ENCODE data around the gene GNG3. TPM values are rescaled to one million over a fixed set of nuclear protein-coding genes. Genes with fewer than 3 reads are reported as not detected.
"Not testable (repeated sequence)": the region's sequence is repeated elsewhere in the genome, so short reads cannot be mapped to it uniquely, and the experiment has no call there.

The GNG3 gene
- total RNA-seq, 2 experiments from 2014 or later = not detected

GRCh38 chr11:62675415-62675814 lies 32.1 kb upstream of the GNG3 start:
- not testable (repeated sequence) for ATAC-seq (ENCODE audit: low read depth); DNase-seq; H3K27me3 Mint-ChIP-seq; H3K27ac Mint-ChIP-seq; H3K4me3 Mint-ChIP-seq; H3K9me3 Mint-ChIP-seq
- POLR2A ChIA-PET = interaction anchor here (0.6 to 3.6 kb wide), 8 partner anchors 8 to 84 kb away, joined by 3 to 25 read pairs (median 4); partner anchors contain the start of genes C11orf98, CSKMT, HNRNPUL2 and INTS5
- peaks cover 13% of the 10 kb centered on the region for H3K36me3 Mint-ChIP-seq
- H3K4me1 Mint-ChIP-seq = peaks cover 31% of the 10 kb centered on the region

GRCh38 chr11:62676698-62677097 lies 30.8 kb upstream of the GNG3 start:
- Mint-ChIP-seq H3K36me3 (peaks cover 13% of the 10 kb centered on the region), H3K4me1 (peaks cover 32% of the 10 kb centered on the region), H3K9me3 (no peaks in the 10 kb centered on the region), H3K27me3 (no peaks in the 10 kb centered on the region), H3K27ac (peak overlapping the region; percentile 22), H3K4me3 (no peak overlapping the region)
- DNase-seq = no peak
- POLR2A ChIA-PET = interaction anchor here (0.9 to 2.7 kb wide), 4 partner anchors 10 to 85 kb away, joined by 3 to 15 read pairs (median 7); partner anchors contain the start of genes C11orf98, CSKMT, INTS5 and TUT1
- no peak for ATAC-seq (ENCODE audit: low read depth)

GRCh38 chr11:62677156-62677555 lies 30.3 kb upstream of the GNG3 start:
- DNase-seq = no peak
- peaks cover 13% of the 10 kb centered on the region for H3K36me3 Mint-ChIP-seq
- H3K9me3 Mint-ChIP-seq = no peaks in the 10 kb centered on the region
- no peaks in the 10 kb centered on the region for H3K27me3 Mint-ChIP-seq
- H3K4me3 Mint-ChIP-seq = peak overlapping the region; percentile 40
- H3K27ac Mint-ChIP-seq = peak overlapping the region; percentile 17
- peaks cover 30% of the 10 kb centered on the region for H3K4me1 Mint-ChIP-seq
- no peak for ATAC-seq (ENCODE audit: low read depth)
- POLR2A ChIA-PET = interaction anchor here (0.9 to 2.7 kb wide), 3 partner anchors 10 to 86 kb away, joined by 3 to 15 read pairs (median 10); partner anchors contain the start of genes C11orf98, CSKMT and TUT1

GRCh38 chr11:62677714-62678113 lies 29.8 kb upstream of the GNG3 start:
- no peaks in the 10 kb centered on the region for H3K9me3 Mint-ChIP-seq
- POLR2A ChIA-PET = interaction anchor here (1.8 to 2.7 kb wide), 2 partner anchors 13 to 86 kb away, joined by 10 to 15 read pairs; partner anchors contain the start of genes C11orf98, CSKMT and TUT1
- H3K4me1 Mint-ChIP-seq = peaks cover 26% of the 10 kb centered on the region
- peaks cover 13% of the 10 kb centered on the region for H3K36me3 Mint-ChIP-seq
- DNase-seq = no peak
- ATAC-seq (ENCODE audit: low read depth) = no peak
- no peaks in the 10 kb centered on the region for H3K27me3 Mint-ChIP-seq
- H3K4me3 Mint-ChIP-seq = peak overlapping the region; percentile 85
- peak overlapping the region; percentile 88 for H3K27ac Mint-ChIP-seq

GRCh38 chr11:62678433-62678769 lies 29.1 kb upstream of the GNG3 start:
- H3K9me3 Mint-ChIP-seq = no peaks in the 10 kb centered on the region
- H3K4me1 Mint-ChIP-seq = peaks cover 23% of the 10 kb centered on the region
- POLR2A ChIA-PET = interaction anchor here (0.7 to 2.4 kb wide), 5 partner anchors 11 to 37 kb away, joined by 3 to 10 read pairs (median 4); partner anchors contain the start of genes C11orf98 and CSKMT
- no peak for ATAC-seq (ENCODE audit: low read depth)
- peaks cover 13% of the 10 kb centered on the region for H3K36me3 Mint-ChIP-seq
- peak overlapping the region; percentile 88 for H3K27ac Mint-ChIP-seq
- DNase-seq = no peak
- H3K4me3 Mint-ChIP-seq = peak overlapping the region; percentile 85
- H3K27me3 Mint-ChIP-seq = no peaks in the 10 kb centered on the region

GRCh38 chr11:62678770-62679696 lies 28.4 kb upstream of the GNG3 start, which contains the start of gene UBXN1:
UBXN1 (minus strand) TSS chr11:62679073; CDS start chr11:62678923, 150 bp downstream.
- peak; percentile 82 for DNase-seq
- Mint-ChIP-seq H3K9me3 (no peaks in the 10 kb centered on the region), H3K4me1 (peaks cover 20% of the 10 kb centered on the region), H3K27me3 (no peaks in the 10 kb centered on the region), H3K36me3 (peaks cover 10% of the 10 kb centered on the region), H3K4me3 (peak within 1 kb of the TSS; percentile 85), H3K27ac (peak within 1 kb of the TSS; percentile 88)
- ATAC-seq (ENCODE audit: low read depth) = peak; percentile 79
- POLR2A ChIA-PET = interaction anchor here (0.6 to 2.8 kb wide), 11 partner anchors 12 to 202 kb away, joined by 3 to 13 read pairs (median 4); partner anchors contain the start of genes C11orf98, CSKMT, HNRNPUL2 and SLC3A2

GRCh38 chr11:62680825-62681240 lies 26.6 kb upstream of the GNG3 start:
- peak overlapping the region; percentile 71 for H3K27ac Mint-ChIP-seq
- H3K27me3 Mint-ChIP-seq = no peaks in the 10 kb centered on the region
- ATAC-seq (ENCODE audit: low read depth) = peak; percentile 86
- peak overlapping the region; percentile 35 for H3K4me3 Mint-ChIP-seq
- H3K4me1 Mint-ChIP-seq = peaks cover 17% of the 10 kb centered on the region
- no peak for DNase-seq
- peaks cover 8% of the 10 kb centered on the region for H3K36me3 Mint-ChIP-seq
- POLR2A ChIA-PET = interaction anchor here (0.6 to 2.8 kb wide), 15 partner anchors 9 to 200 kb away, joined by 3 to 17 read pairs (median 5); partner anchors contain the start of genes C11orf98, CSKMT, EEF1G and GANAB
- no peaks in the 10 kb centered on the region for H3K9me3 Mint-ChIP-seq

- Mint-ChIP-seq H3K4me3 (no peak overlapping the region), H3K36me3 (peaks cover 5% of the 10 kb centered on the region), H3K9me3 (no peaks in the 10 kb centered on the region), H3K4me1 (peaks cover 11% of the 10 kb centered on the region), H3K27me3 (peaks cover 6% of the 10 kb centered on the region), H3K27ac (no peak overlapping the region)
- no peak for DNase-seq
- no peak for ATAC-seq (ENCODE audit: low read depth)
- POLR2A ChIA-PET = no interaction called here
These were observed 25.0 kb upstream of the GNG3 start for GRCh38 chr11:62682518-62682917.

GRCh38 chr11:62687508-62688396 lies 19.7 kb upstream of the GNG3 start:
- POLR2A ChIA-PET = interaction anchor here (1.6 kb wide), 1 partner anchor 95 kb away, joined by 4 read pairs; no protein-coding TSS in a partner anchor
- Mint-ChIP-seq H3K36me3 (peaks cover 8% of the 10 kb centered on the region), H3K4me3 (no peak overlapping the region), H3K9me3 (no peaks in the 10 kb centered on the region), H3K27ac (no peak overlapping the region), H3K4me1 (no peaks in the 10 kb centered on the region), H3K27me3 (peaks cover 10% of the 10 kb centered on the region)
- no peak for DNase-seq
- no peak for ATAC-seq (ENCODE audit: low read depth)

- Mint-ChIP-seq H3K27ac (no peak overlapping the region), H3K9me3 (no peaks in the 10 kb centered on the region), H3K4me3 (no peak overlapping the region), H3K36me3 (peaks cover 10% of the 10 kb centered on the region), H3K27me3 (peaks cover 10% of the 10 kb centered on the region), H3K4me1 (no peaks in the 10 kb centered on the region)
- POLR2A ChIA-PET = interaction anchor here (0.5 to 1.6 kb wide), 4 partner anchors 16 to 96 kb away, joined by 4 to 7 read pairs (median 4); partner anchors contain the start of genes LBHD1 and UQCC3
- no peak for ATAC-seq (ENCODE audit: low read depth)
- DNase-seq = no peak
These were observed 19.0 kb upstream of the GNG3 start for GRCh38 chr11:62688491-62688890.

GRCh38 chr11:62689421-62690183 lies 17.9 kb upstream of the GNG3 start, which contains the start of gene LRRN4CL:
LRRN4CL (minus strand) TSS chr11:62689530; CDS start chr11:62688508, 1,022 bp downstream.
- H3K4me1 Mint-ChIP-seq = peaks cover under 1% of the 10 kb centered on the region

More at GRCh38 chr11:62689421-62690183, 17.9 kb upstream of the GNG3 start, which contains the start of gene LRRN4CL:
- Mint-ChIP-seq H3K4me3 (no peak within 1 kb of the TSS), H3K9me3 (no peaks in the 10 kb centered on the region), H3K27ac (peak within 1 kb of the TSS; percentile 28), H3K27me3 (peaks cover 10% of the 10 kb centered on the region), H3K36me3 (peaks cover 10% of the 10 kb centered on the region)
- DNase-seq (no peak), ATAC-seq (ENCODE audit: low read depth) (no peak)
- POLR2A ChIA-PET = interaction anchor here (0.5 to 1.6 kb wide), 8 partner anchors 14 to 110 kb away, joined by 3 to 7 read pairs (median 4); partner anchors contain the start of genes LBHD1, MTA2 and UQCC3
